Endometrial microvascular endothelial cells (primary cell): Measurements from ENCODE around the gene KLF5. TPM values are rescaled to one million over a fixed set of nuclear protein-coding genes. Genes with fewer than 3 reads are reported as not detected.

Experiments
- in situ Hi-C: cut with HindIII; loops from 2 replicates; pipeline ENCODE4 v1.10.0; 2017; ENCODE audit warnings: low sequenced_read_pairs, low pct_unique_long_range_greater_than_20kb; ENCODE audit errors: inconsistent ontology term
- total RNA-seq: library from RNA; depleted of rRNA; stranded (reverse); fragments of >200 nt; gene quantifications from one replicate; pipeline ENCODE4 v1.2.3, GENCODE V29; 2015; ENCODE audit errors: inconsistent ontology term

KLF5 gene
- total RNA-seq, 1 donor from 2014 or later = 1.1 TPM

- in situ Hi-C loops = no loop called here
Observed at GRCh38 chr13:73057284-73058063, 1.3 kb upstream of the KLF5 start.

- in situ Hi-C loops = no loop called here
Observed at GRCh38 chr13:73058064-73058313, 816 bp upstream of the KLF5 start.

GRCh38 chr13:73058432-73058735 lies 421 bp upstream of the KLF5 start:
- in situ Hi-C loops = no loop called here

GRCh38 chr13:73059460-73060250 lies 850 bp downstream of the KLF5 start:
- in situ Hi-C loops = no loop called here

- in situ Hi-C loops = no loop called here
Observed at GRCh38 chr13:73060251-73061160, 1.7 kb downstream of the KLF5 start.

GRCh38 chr13:73061473-73061872 lies 2.7 kb downstream of the KLF5 start:
- in situ Hi-C loops = no loop called here

- in situ Hi-C loops = no loop called here
Observed at GRCh38 chr13:73061876-73062275, 3.1 kb downstream of the KLF5 start.

- in situ Hi-C loops = no loop called here
Observed at GRCh38 chr13:73062468-73062867, 3.7 kb downstream of the KLF5 start.

- in situ Hi-C loops = no loop called here
Observed at GRCh38 chr13:73063166-73063565, 4.4 kb downstream of the KLF5 start.

- in situ Hi-C loops = no loop called here
Observed at GRCh38 chr13:73065036-73065435, 6.2 kb downstream of the KLF5 start.

GRCh38 chr13:73065665-73066340 lies 7.0 kb downstream of the KLF5 start:
- in situ Hi-C loops = no loop called here

- in situ Hi-C loops = no loop called here
Observed at GRCh38 chr13:73069206-73069805, 10.5 kb downstream of the KLF5 start.

- in situ Hi-C loops = no loop called here
Observed at GRCh38 chr13:73070451-73071098, 11.8 kb downstream of the KLF5 start.

- in situ Hi-C loops = no loop called here
Observed at GRCh38 chr13:73072239-73072900, 13.6 kb downstream of the KLF5 start.

GRCh38 chr13:73073050-73073449 lies 14.2 kb downstream of the KLF5 start:
- in situ Hi-C loops = no loop called here

GRCh38 chr13:73074014-73074413 lies 15.2 kb downstream of the KLF5 start:
- in situ Hi-C loops = no loop called here

GRCh38 chr13:73074926-73075325 lies 16.1 kb downstream of the KLF5 start:
- in situ Hi-C loops = no loop called here

- in situ Hi-C loops = no loop called here
Observed at GRCh38 chr13:73075546-73075945, 16.7 kb downstream of the KLF5 start.
